HepG2 (cell line): ENCODE measurements around the gene JADE2. TPM values are rescaled to one million over a fixed set of nuclear protein-coding genes. Genes with fewer than 3 reads are reported as not detected.

Source experiments
- CBX1 ChIP-seq: IDR thresholded peaks from one replicate; pipeline ENCODE4 v1.6.1; 2016; ENCODE audit warnings: antibody characterized with exemption, low read depth
- DPF2 ChIP-seq: sonication (generic); formaldehyde crosslinking; IDR thresholded peaks from 2 replicates; pipeline ENCODE4 v1.4.0; 2020; ENCODE audit warnings: mild to moderate bottlenecking, low read depth, missing genetic modification reagents, borderline replicate concordance
- ELF3 ChIP-seq: IDR thresholded peaks from 2 replicates; pipeline ENCODE4 v1.6.1; 2016; ENCODE audit warnings: missing genetic modification reagents, missing compliant biosample characterization
- GLMP ChIP-seq: sonication (generic); formaldehyde crosslinking; IDR thresholded peaks from 2 replicates; pipeline ENCODE4 v1.9.0; 2021; ENCODE audit warnings: missing genetic modification reagents, mild to moderate bottlenecking, borderline replicate concordance
- GTF2F1 ChIP-seq: fragments of 150-350 bp; IDR thresholded peaks from 2 replicates; pipeline ENCODE4 v1.6.1; 2014; ENCODE audit warnings: low read length
- HNF4G ChIP-seq, 2 experiments: sonication (generic) in 1 of 2; formaldehyde crosslinking in 1 of 2; IDR thresholded peaks; 2 replicates each; pipeline versions ENCODE4 v1.4.0 to v1.6.1; 2011 to 2020; ENCODE audit warnings: borderline replicate concordance in 2 of 2, low read depth in 2 of 2, mild to moderate bottlenecking in 2 of 2, low read length in 1 of 2, missing genetic modification reagents in 1 of 2, moderate library complexity in 1 of 2
- MAZ ChIP-seq, 2 experiments: sonication (generic) in 1 of 2; formaldehyde crosslinking in 1 of 2; IDR thresholded peaks; 2 replicates each; pipeline versions ENCODE4 v1.5.0 to v1.6.1; 2012 to 2020; ENCODE audit warnings: low read depth in 2 of 2, mild to moderate bottlenecking in 2 of 2, borderline replicate concordance in 1 of 2, improper control_type of control experiment in 1 of 2, low read length in 1 of 2, missing genetic modification reagents in 1 of 2, moderate library complexity in 1 of 2
- MTF2 ChIP-seq: sonication (generic); formaldehyde crosslinking; IDR thresholded peaks from 2 replicates; pipeline ENCODE4 v1.5.0; 2020; ENCODE audit warnings: missing genetic modification reagents, borderline replicate concordance
- MYC ChIP-seq: sonication (generic); formaldehyde crosslinking; IDR thresholded peaks from 2 replicates; pipeline ENCODE4 v1.9.0; 2021; ENCODE audit warnings: missing genetic modification reagents, borderline replicate concordance
- NFIC ChIP-seq: IDR thresholded peaks from 2 replicates; pipeline ENCODE4 v1.6.1; 2012; ENCODE audit warnings: mild to moderate bottlenecking, low read length, inconsistent platforms
- POGZ ChIP-seq: sonication (generic); formaldehyde crosslinking; IDR thresholded peaks from 2 replicates; pipeline ENCODE4 v1.4.0; 2020; ENCODE audit warnings: mild to moderate bottlenecking, missing genetic modification reagents
- RBM39 ChIP-seq: fragments of 200-400 bp; formaldehyde crosslinking; IDR thresholded peaks from one replicate; pipeline ENCODE4 v1.6.1; 2018; ENCODE audit warnings: antibody characterized with exemption, mild to moderate bottlenecking, low read depth, low read length; ENCODE audit not compliant: poor library complexity, severe bottlenecking
- RFX3 ChIP-seq: IDR thresholded peaks from 2 replicates; pipeline ENCODE4 v1.6.1; 2016; ENCODE audit warnings: missing biosample characterization, missing genetic modification reagents
- RXRA ChIP-seq: sonication (generic); formaldehyde crosslinking; IDR thresholded peaks from 2 replicates; pipeline ENCODE4 v1.5.1; 2020; ENCODE audit warnings: missing genetic modification reagents
- SNAPC2 ChIP-seq: sonication (generic); formaldehyde crosslinking; IDR thresholded peaks from 2 replicates; pipeline ENCODE4 v1.8.1; 2022; ENCODE audit warnings: mild to moderate bottlenecking, missing genetic modification reagents
- SNAPC5 ChIP-seq: sonication (generic); formaldehyde crosslinking; IDR thresholded peaks from 2 replicates; pipeline ENCODE4 v1.8.1; 2023; ENCODE audit warnings: mild to moderate bottlenecking, missing genetic modification reagents, borderline replicate concordance
- ZBTB14 ChIP-seq: sonication (generic); formaldehyde crosslinking; IDR thresholded peaks from 2 replicates; pipeline ENCODE4 v1.4.0; 2020; ENCODE audit warnings: missing genetic modification reagents
- ZNF256 ChIP-seq: sonication (generic); formaldehyde crosslinking; conservative IDR thresholded peaks from 2 replicates; pipeline ENCODE4 v1.4.0; 2020; ENCODE audit warnings: missing genetic modification reagents
- ZNF281 ChIP-seq: sonication (generic); formaldehyde crosslinking; IDR thresholded peaks from 2 replicates; pipeline ENCODE4 v1.4.0; 2020; ENCODE audit warnings: missing genetic modification reagents, borderline replicate concordance
- ZNF414 ChIP-seq: sonication (generic); formaldehyde crosslinking; IDR thresholded peaks from 2 replicates; pipeline ENCODE4 v1.5.0; 2020; ENCODE audit warnings: missing genetic modification reagents
- ZNF598 ChIP-seq: sonication (generic); formaldehyde crosslinking; IDR thresholded peaks from 2 replicates; pipeline ENCODE4 v1.5.1; 2020; ENCODE audit warnings: mild to moderate bottlenecking, missing genetic modification reagents, borderline replicate concordance
- ZNF713 ChIP-seq: sonication (generic); formaldehyde crosslinking; IDR thresholded peaks from 2 replicates; pipeline ENCODE4 v1.4.0; 2020; ENCODE audit warnings: mild to moderate bottlenecking, missing genetic modification reagents
- polyA plus RNA-seq, 8 experiments: library from polyadenylated mRNA; depleted of rRNA in 3 of 8; stranded (reverse) in 7 of 8; unstranded in 1 of 8; fragments of >200 nt; fragmentation: Illumina TruSeq in 4 of 8; extraction: Trizol in 4 of 8; gene quantifications; 2 replicates each; pipeline versions ENCODE4 v1.2.1 to v1.2.3, GENCODE V29; 2011 to 2016; ENCODE audit warnings: low read depth in 4 of 8, missing spikeins in 1 of 8, mixed read lengths in 1 of 8; ENCODE audit not compliant: insufficient read depth in 1 of 8
- total RNA-seq, 5 experiments: library from RNA; depleted of rRNA; stranded (reverse); fragments of >200 nt; fragmentation: Illumina TruSeq; extraction: Trizol; gene quantifications; 2 replicates each; pipeline ENCODE4 v1.2.3, GENCODE V29; 2016; ENCODE audit warnings: low read depth in 1 of 5

JADE2 gene
- total and polyA plus RNA-seq, 2 of the 13 experiments (the other 11 are each of a cell fraction or from before 2014, with no cell fraction given), result 7.5 to 15.1 TPM

GRCh38 chr5:134511796-134512660 is 13.4 kb upstream of the JADE2 start (continued):
- TF ChIP-seq ELF3 (CRISPR knock-in tag) (no peak), RBM39 (no peak), GTF2F1 (no peak), POGZ (CRISPR knock-in tag) (no peak), SNAPC5 (no peak), ZBTB14 (no peak), ZNF281 (CRISPR knock-in tag) (peak; percentile 100), ZNF414 (CRISPR knock-in tag) (no peak), ZNF256 (CRISPR knock-in tag) (no peak), RXRA (peak; percentile 78), MTF2 (CRISPR knock-in tag) (no peak), GLMP (CRISPR knock-in tag) (no peak), CBX1 (no peak), RFX3 (CRISPR knock-in tag) (no peak), DPF2 (no peak), NFIC (no peak), SNAPC2 (CRISPR knock-in tag) (no peak), MAZ (IDR thresholded peaks at IDR 0.05; ENCODE audit: borderline replicate concordance, low read depth, low read length) (no peak), MAZ (CRISPR knock-in tag; IDR thresholded peaks at IDR 0.05; ENCODE audit: low read depth) (peak; percentile 75), ZNF713 (no peak), MYC (peak; percentile 14; the same call in 1 of the 2 replicates), HNF4G (IDR thresholded peaks at IDR 0.05; ENCODE audit: borderline replicate concordance, low read depth, low read length) (no peak), HNF4G (CRISPR knock-in tag; IDR thresholded peaks at IDR 0.05; ENCODE audit: borderline replicate concordance, low read depth) (no peak), ZNF598 (CRISPR knock-in tag) (0 out of 2 replicates have a peak, but pooled peaks have one; percentile 19)
